ENCODE measurements around the gene PARN.
A peak's percentile ranks its signal among the peaks of the same experiment; 100 is the strongest.
"Not testable (repeated sequence)": the region's sequence is repeated elsewhere in the genome, so short reads cannot be mapped to it uniquely, and the experiment has no call there.

PARN gene

DNA sequence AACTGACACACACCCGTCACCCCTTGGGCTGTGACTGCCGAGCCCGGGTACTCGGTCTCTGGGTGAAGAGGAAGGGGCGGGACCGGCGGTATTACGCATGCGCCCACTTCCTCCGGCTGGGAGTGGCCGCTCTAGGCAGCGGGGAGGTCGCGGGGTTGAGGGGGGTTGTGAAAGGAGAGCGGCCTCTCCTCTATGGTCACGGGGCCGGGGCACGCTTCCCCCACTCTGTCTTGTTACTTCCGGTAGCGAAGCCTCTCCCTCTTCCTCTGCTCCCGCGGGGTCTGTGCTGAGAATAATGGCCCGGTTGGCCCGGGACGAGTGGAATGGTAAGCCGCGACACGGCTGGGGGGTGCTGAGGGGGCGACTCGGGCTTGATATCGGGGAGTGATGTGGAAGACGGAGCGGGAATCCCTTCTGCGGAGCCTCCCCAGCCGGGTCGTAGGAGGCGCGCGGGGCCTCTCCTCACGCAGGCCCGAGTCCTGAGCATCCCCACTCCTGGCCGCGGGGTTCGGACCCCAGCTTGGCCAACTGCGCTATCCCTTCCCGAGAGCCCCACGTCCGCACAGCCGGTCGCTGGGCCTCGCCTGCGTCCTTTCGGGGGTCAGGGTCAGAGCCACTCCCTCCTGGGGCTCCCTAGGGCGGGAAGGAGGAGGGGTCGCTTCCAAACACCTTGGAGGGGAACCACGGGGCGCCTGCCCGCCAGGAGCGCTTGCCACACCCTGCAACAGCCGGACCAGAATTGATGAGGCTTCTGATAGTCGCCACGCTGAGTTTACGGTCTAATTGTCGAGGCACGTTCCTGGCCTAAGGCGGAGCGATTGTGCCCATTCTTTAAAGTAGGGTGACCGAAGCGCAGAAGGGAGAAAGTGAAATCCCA is 2.9 kb upstream of the PARN start, which contains the start of gene BFAR:
Gene BFAR (plus strand): TSS at position 259 of the 877 bp plus-strand sequence. CDS start 11,396 bp downstream, outside the sequence.
- peak; percentile 99 for DNase-seq

GRCh38 chr16:14630620-14631330 is 715 bp upstream of the PARN start:
- DNase-seq: not testable (repeated sequence)

DNA sequence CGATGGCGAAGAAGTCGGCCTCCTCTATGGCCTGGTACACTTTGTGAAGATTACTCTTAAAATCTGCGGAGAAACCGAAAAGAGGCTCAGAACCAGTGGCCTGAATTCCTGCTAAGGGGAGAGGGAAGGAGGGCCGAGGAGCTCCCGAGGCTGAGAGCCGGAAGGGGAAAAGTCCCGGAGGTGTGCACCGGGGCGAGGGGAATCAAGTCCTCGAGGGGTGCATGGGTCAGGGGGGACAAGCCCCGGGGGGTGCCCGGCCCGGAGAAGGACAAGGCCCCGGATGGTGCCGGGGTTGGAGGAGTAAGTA is 495 bp downstream of the PARN start:
- no peak for DNase-seq

DNA sequence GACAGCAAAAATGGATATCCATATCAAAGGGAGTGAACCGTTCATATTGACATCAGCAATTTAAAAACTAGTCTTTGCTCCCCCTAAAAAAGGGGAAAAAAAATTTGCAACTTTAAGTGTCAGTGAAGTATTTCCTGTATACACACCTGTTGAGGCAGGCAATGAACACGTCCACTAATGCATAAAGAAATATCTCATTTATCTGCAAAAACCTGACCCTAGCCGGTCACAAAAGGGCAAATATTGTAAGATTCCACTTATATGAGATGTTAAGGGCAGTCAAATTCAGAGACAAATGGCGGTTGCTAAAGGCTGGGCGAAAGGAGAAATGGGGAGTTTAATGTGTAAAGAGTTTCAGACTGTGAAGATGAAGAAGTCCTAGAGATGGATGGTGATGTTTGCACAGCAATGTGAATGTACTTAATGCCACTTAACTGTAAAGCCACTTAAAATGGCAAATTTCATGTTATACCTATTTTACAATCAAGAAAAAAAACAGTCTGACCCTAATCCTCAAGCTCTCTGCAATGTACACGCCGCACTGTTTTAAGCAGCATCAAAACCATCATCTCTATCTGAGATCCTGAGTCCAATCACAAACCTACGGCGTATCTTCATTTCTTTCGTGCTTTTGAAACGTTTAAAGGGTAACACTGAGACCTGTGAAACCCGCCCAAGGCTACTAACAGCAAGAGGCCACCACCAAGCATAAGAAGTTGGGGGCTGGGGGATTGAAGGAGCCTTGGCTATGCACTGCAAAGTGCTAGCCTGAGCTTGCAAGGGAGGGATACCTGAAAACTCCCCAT is 1.1 kb downstream of the PARN start:
- DNase-seq: no peak

GRCh38 chr16:14627078-14627477 is 3.0 kb downstream of the PARN start:
- DNase-seq: no peak

GRCh38 chr16:14618566-14618965 is 11.5 kb downstream of the PARN start:
- no peak for DNase-seq

DNA sequence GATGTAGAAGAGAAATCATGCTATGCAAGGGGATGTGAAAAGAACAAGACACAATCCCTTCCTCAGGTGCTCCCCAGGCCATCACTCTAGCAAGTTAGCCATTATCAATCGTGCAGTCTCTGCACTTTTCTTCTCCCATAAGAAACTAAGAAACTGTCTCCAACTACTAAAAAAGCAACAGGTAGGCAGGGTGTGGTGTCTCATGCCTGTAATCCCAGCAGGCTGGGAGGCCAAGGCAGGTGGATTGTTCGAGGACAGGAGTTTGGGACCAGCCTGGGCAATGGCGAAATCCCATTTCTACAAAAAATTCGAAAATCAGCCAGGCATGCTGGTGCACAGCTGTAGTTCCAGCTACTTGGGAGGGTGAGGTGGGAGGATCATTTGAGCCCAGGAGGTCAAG is 13.8 kb downstream of the PARN start:
- DNase-seq: no peak

GRCh38 chr16:14613991-14614390 is 16.1 kb downstream of the PARN start:
- DNase-seq: no peak

GRCh38 chr16:14611660-14612059 is 18.4 kb downstream of the PARN start:
- no peak for DNase-seq

- no peak for DNase-seq
These were observed 20.3 kb downstream of the PARN start for GRCh38 chr16:14609716-14610115.

DNA sequence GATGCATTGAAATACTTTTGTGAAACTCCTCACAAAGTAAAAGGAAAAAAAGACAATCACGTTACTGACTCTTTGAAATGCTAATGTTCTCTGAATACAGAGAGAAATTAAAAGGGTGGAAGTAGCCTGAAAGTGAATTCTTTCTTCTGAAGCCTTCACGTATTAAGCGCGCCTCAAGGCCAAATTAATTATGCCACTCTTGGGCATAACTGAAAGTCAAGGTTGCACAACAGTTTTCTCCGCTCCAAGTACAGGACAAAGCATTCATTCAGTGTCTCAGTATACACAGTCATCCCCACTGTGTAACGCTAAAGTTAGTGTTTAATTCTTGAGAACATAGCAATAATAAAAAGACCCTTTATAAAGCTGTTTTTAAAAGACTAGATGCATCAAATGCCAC is 21.5 kb downstream of the PARN start:
- no peak for DNase-seq

DNA sequence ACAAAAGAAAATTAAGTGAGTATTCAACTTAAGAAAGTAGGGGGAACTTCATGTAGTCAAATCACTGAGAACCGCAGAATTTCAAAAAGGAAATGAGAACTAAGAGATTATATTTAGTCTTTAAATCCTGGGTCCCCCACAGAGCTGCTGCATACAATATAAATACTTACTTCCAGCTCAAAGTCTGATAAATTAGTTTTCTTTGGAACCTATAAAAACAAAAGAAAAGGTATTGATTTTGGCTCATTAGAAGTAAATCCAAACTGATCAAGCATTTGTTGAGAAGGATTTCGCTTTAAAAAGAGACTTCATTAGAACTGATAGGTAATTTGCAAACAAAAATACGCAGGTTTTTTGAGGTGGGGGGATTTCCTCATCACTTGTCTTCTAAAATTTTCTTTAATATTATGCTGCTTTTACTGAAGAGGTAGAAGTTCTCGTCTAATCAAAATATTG is 21.9 kb downstream of the PARN start:
- no peak for DNase-seq

GRCh38 chr16:14606102-14606501 is 24.0 kb downstream of the PARN start:
- DNase-seq: no peak

GRCh38 chr16:14602443-14602963 is 27.6 kb downstream of the PARN start:
- DNase-seq: no peak

DNA sequence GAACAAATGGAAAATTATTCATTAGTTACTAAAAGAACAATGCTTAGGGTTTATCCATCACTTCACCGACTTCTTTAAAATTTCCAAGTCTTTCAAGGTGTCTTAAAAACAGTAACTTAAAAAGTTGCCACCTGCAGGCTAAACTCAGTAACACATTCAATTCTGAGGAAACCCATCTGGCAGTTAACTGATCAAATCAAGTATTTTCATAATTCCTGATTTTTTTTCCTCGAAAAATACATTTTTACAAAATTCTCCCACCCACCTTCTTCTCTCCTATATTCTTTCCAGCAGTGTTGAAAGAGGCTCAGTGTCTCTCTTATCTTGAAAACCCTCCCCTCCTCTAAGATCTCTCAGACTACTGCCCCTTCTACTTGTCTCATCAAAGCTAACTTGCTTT is 29.9 kb downstream of the PARN start:
- no peak for DNase-seq

DNA sequence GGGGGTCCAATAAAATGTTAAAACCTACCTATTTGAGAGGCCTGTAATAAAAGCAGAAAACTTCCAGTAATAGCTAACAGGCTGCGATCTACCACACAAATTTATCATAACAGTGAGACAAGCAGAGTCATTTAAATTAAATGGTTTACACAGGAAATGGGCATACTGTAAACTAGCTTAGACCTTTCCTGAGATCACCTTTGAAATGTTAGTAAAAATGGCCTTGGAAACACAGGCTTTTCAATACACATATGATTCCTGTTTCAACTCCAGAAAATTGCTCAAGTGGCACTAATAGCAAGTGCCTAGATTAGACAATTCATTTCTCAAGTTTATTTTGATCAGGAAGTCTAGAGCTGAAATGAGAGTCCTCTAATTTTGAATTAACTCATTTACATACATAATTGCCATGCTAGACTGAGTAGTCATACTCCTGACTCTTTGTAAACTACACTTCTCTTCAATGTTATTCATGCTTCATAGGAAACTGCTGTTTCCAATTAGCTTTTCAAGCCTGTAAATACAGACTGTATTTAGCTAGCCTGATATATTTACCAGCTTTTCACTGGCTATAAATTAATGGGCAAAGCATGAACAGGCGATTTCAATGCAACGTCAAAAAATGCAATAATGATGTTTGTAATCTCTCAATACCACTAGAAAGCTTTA is 43.3 kb downstream of the PARN start:
- DNase-seq: no peak

- DNase-seq: no peak
These were observed 44.8 kb downstream of the PARN start for GRCh38 chr16:14585287-14585686.

GRCh38 chr16:14580926-14581325 is 49.1 kb downstream of the PARN start:
- DNase-seq: not testable (repeated sequence)

- no peak for DNase-seq
These were observed 50.8 kb downstream of the PARN start for GRCh38 chr16:14579266-14579665.

DNA sequence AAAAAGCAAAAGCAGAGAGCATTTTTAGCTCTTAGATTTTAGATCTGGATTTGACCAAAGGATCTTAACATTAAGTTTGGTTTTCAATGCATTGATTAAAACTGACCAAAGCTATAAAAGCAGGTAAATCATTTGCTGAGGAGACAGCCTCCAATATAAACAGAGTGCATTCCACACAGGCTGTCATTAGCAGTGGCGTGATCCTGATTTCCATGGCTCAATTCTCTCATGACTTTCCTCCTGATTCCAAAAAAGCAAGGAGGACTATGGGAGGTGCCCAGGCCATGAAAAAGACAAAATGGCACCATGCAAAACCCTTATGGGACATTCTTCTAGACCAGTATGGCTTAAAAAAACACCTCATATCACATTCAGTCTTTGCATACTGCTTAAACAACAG is 53.5 kb downstream of the PARN start:
- DNase-seq: no peak

GRCh38 chr16:14576069-14576468 is 54.0 kb downstream of the PARN start:
- DNase-seq: no peak

DNA sequence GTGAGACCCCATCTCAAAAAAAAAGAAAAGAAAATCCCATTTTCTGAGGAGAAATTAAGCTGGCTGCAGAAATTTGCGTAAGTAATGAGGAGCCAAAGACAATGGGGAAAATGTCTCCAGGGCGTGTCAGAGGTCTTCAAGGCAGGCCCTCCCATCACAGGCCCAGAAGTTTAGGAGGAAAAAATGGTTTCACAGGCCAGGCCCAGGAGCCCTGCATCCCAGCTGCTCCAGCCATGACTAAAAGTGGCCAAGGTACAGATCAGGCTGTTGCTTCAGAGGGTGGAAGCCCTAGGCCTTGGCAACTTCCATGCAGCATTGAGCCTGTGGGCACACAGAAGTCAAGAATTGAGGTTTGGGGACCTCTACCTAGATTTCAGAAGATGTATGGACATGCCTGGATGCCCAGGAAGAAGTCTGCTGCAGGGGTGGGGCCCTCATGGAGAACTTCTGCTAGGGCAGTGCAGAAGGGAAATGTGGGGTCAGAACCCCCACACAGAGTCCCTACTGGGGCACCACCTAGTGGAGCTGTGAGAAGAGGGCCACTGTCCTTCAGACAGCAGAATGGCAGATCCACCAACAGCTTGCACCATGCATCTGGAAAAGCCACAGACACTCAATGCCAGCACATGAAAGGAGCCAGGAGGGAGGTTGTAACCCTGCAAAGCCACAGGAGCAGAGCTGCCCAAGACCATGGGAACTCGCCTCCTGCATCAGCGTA is 55.2 kb downstream of the PARN start:
- not testable (repeated sequence) for DNase-seq

Measured in CD4-positive, alpha-beta T cell treated with Interferon gamma for 1 hour (primary cell).